ENCODE measurements around the gene CDK5RAP2.

- no peak for TF ChIP-seq POLR2A (IDR thresholded peaks at IDR 0.05)
- TF ChIP-seq, protein P1, sequence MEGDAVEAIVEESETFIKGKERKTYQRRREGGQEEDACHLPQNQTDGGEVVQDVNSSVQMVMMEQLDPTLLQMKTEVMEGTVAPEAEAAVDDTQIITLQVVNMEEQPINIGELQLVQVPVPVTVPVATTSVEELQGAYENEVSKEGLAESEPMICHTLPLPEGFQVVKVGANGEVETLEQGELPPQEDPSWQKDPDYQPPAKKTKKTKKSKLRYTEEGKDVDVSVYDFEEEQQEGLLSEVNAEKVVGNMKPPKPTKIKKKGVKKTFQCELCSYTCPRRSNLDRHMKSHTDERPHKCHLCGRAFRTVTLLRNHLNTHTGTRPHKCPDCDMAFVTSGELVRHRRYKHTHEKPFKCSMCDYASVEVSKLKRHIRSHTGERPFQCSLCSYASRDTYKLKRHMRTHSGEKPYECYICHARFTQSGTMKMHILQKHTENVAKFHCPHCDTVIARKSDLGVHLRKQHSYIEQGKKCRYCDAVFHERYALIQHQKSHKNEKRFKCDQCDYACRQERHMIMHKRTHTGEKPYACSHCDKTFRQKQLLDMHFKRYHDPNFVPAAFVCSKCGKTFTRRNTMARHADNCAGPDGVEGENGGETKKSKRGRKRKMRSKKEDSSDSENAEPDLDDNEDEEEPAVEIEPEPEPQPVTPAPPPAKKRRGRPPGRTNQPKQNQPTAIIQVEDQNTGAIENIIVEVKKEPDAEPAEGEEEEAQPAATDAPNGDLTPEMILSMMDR (IDR thresholded peaks at IDR 0.05): peak in 3 of 4 donors; percentile 22 to 33 (median 28)
Measured at GRCh38 chr9:120612218-120612617, 32.3 kb upstream of the CDK5RAP2 start.
